GM12875 (cell line): ENCODE results near the gene AMMECR1L.

Experiments
- H3K4me3 ChIP-seq: one replicate; pipeline ENCODE4 v1.5.1; 2011; ENCODE audit warnings: low read depth, low read length, control low read depth
- CTCF ChIP-seq: IDR thresholded peaks from 2 replicates; pipeline ENCODE4 v1.5.1; 2011; ENCODE audit warnings: low read depth, mild to moderate bottlenecking, control low read depth, inconsistent platforms, low read length, moderate library complexity, borderline replicate concordance; ENCODE audit not compliant: insufficient read depth

AMMECR1L gene

DNA sequence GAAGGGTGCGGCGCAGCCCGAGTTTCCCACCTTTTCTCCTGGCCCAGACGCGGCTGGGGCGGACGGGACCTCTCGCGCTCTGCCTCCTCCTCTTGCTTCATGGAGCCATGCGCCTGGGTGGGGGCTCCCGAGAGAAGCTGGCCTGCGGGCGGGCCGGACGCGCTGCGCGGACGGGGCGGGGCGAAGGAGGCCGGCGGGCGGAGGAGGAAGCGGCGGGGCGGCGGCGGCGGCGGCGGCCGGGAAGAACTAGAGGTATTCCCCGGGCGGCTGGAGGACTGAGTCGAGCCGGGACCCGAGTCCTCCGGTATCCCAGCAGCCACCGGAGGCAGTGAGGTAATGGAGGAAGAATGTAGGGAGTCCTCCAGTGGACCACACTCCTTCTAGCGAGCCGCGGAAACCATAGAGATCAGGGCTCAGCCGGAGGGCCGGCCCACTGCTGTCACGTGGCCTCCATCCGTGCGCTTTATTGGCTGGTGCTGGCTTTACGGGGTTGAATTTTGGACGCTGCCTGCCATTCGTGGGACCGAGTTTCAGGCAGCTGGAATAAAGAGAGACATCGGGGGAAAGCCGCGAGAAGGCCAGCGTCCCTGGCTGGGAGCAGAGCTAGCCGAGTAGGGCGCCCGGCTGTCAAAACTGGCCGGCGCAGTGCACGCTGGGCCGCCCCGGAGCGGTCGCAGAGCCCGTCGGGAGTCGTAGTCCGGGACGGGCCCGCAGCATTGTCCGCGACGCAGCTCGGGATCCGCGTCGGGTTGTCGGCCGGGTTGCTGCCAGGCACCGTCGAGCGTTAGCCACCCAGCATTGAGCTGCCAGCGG is at the start of gene AMMECR1L:
AMMECR1L (minus strand) TSS at position 177 of the 813 bp plus-strand sequence. CDS start 11,722 bp downstream, outside the sequence.
- peak within 1 kb of the TSS; percentile 65 for H3K4me3 ChIP-seq

DNA sequence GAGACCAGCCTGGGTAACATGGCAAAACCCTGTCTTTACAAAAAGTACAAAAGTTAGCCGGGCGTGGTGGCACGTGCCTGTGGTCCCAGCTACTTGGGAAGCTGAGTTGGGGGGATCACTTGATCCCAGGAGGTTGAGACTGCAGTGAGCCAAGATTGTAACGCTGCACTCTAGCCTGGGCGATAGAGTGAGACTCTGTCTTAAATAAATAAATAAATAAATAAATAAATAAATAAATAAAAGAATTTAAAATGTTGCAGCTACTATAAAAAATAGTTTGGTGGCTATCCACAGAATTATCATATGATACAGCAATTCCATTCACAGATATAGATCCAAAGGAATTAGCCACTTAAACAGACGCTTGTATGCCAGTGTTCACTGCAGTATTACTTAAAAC is 49.6 kb upstream of the AMMECR1L start:
- H3K4me3 ChIP-seq: no peak overlapping the region
- TF ChIP-seq CTCF: no peak

GRCh38 chr2:127932199-127932876 is 46.6 kb upstream of the AMMECR1L start:
- no peak for TF ChIP-seq CTCF

GRCh38 chr2:127929449-127929848 is 43.7 kb upstream of the AMMECR1L start:
- no peak overlapping the region for H3K4me3 ChIP-seq
- no peak for TF ChIP-seq CTCF

More at GRCh38 chr2:127932199-127932876, 46.6 kb upstream of the AMMECR1L start:
- H3K4me3 ChIP-seq: no peak overlapping the region

GRCh38 chr2:127927384-127927783 is 41.6 kb upstream of the AMMECR1L start:
- H3K4me3 ChIP-seq: no peak overlapping the region
- no peak for TF ChIP-seq CTCF

GRCh38 chr2:127917916-127918315 is 32.2 kb upstream of the AMMECR1L start:
- H3K4me3 ChIP-seq: no peak overlapping the region
- TF ChIP-seq CTCF: no peak

DNA sequence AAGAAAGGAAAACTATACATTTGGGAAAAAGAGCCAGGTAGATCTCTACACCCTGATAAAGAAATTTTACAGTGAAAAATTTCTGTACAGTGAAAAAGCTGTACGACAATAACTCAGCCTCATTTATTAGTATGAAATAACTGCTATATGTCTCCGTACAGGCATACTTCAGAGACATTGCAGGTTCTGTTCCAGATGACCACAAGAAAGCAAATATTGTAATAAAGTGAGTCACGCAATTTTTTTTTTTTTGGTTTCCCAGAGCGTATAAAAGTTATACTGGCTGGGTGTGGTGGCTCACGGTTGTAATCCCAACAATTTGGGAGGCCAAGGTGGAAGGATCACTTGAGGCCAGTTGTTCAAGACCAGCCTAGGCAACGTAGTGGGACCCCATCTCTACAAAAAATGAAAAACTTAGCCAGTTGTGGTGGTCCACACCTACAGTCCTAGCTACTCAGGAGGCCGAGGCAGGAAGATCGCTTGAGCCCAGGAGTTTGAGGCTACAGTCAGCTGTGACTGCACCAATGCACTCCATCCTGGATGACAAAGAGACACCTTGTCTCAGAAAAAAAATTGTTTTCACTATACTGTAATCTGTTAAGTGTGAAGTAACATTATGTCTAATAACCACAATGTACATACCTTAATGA is 28.2 kb upstream of the AMMECR1L start:
- TF ChIP-seq CTCF: no peak

More for the DNA sequence above, 28.2 kb upstream of the AMMECR1L start:
- no peak overlapping the region for H3K4me3 ChIP-seq
